Kidney (tissue), 14 donors: ENCODE data around the gene BNC2. TPM values are rescaled to one million over a fixed set of nuclear protein-coding genes. Genes with fewer than 3 reads are reported as not detected.

Source experiments
- DNase-seq, 5 donors: peaks; one replicate each; pipeline ENCODE4 v3.0.0-alpha.2; 2013 to 2020
- FAIRE-seq: peaks from 2 replicates; lab custom pipeline; 2012; peaks lifted over from hg19 to GRCh38; lab: Jason Lieb, UNC
- H3K27ac ChIP-seq, 2 donors: one replicate each; pipeline ENCODE4 v1.7.0; 2013; ENCODE audit warnings: low read depth in 2 of 2, low read length in 2 of 2, inconsistent platforms in 1 of 2
- H3K27me3 ChIP-seq: one replicate; pipeline ENCODE4 v1.7.1; 2013; ENCODE audit warnings: low read length, inconsistent platforms; ENCODE audit not compliant: control insufficient read depth, insufficient read depth
- H3K36me3 ChIP-seq, 3 donors: one replicate each; pipeline versions ENCODE4 v1.7.0 to v1.7.1; 2013; ENCODE audit warnings: low read length in 3 of 3, control low read depth in 1 of 3, inconsistent platforms in 1 of 3; ENCODE audit not compliant: insufficient read depth in 3 of 3, control insufficient read depth in 2 of 3
- H3K4me1 ChIP-seq, 3 donors: one replicate each; pipeline versions ENCODE4 v1.7.0 to v1.7.1; 2013; ENCODE audit warnings: low read length in 3 of 3, inconsistent platforms in 1 of 3, low read depth in 1 of 3; ENCODE audit not compliant: control insufficient read depth in 2 of 3, insufficient read depth in 2 of 3
- H3K4me3 ChIP-seq, 3 donors: one replicate each; pipeline versions ENCODE4 v1.7.0 to v1.8.1; 2013; ENCODE audit warnings: low read length in 3 of 3, control low read depth in 1 of 3, inconsistent platforms in 1 of 3
- H3K9ac ChIP-seq, 3 donors: one replicate each; pipeline versions ENCODE4 v1.7.0 to v1.7.1; 2013; ENCODE audit warnings: low read length in 3 of 3, control low read depth in 1 of 3, inconsistent platforms in 1 of 3
- H3K9me3 ChIP-seq, 3 donors: one replicate each; pipeline versions ENCODE4 v1.7.0 to v1.7.1; 2013; ENCODE audit warnings: low read length in 3 of 3, control low read depth in 1 of 3, inconsistent platforms in 1 of 3; ENCODE audit not compliant: control insufficient read depth in 2 of 3, insufficient read depth in 1 of 3
- intact Hi-C: fragments of 100-400 bp; cut with DNase I; formaldehyde crosslinking; loops from one replicate; pipeline ENCODE4 v1.11.1; 2022
- polyA plus RNA-seq: library from polyadenylated mRNA; stranded (reverse); fragments of 350-450 nt; fragmentation: Illumina TruSeq; extraction: RNeasy Lipid Tissue Mini Kit (QIAGEN cat#74804); gene quantifications from one replicate; pipeline ENCODE4 v1.2.3, GENCODE V29; 2014; ENCODE audit warnings: low read depth, low replicate concordance; ENCODE audit not compliant: insufficient read depth
- total RNA-seq: library from RNA; stranded (reverse); fragmentation: NEBNext Ultra II Directional; extraction: Animal tissue kit (Norgen Biotek cat#: 25700); gene quantifications from one replicate; pipeline ENCODE4 v1.2.1, GENCODE V29; 2021
- TF ChIP-seq, protein P1 (sequence below): IDR thresholded peaks from 3 replicates; pipeline ENCODE4 v1.5.1; 2012; ENCODE audit warnings: mild to moderate bottlenecking, moderate library complexity, borderline replicate concordance; ENCODE audit not compliant: insufficient read depth; ENCODE audit errors: extremely low read depth
- donor health status: control.
- donor health status: control.
- donor health status: control.
- donor health status: control.
- donor health status: control.
- donor health status: DM: yes; HTN: yes; CAD: no.
- donor health status: Normal renal cell carcinoma (clear cell type).

Gene BNC2
- total and polyA plus RNA-seq, 2 donors from 2014 or later = 5.4 to 37.9 TPM

GRCh38 chr9:16864649-16865434 is 5.6 kb downstream of the BNC2 start:
- Histone ChIP-seq H3K27ac (no peak overlapping the region), H3K4me3 (no peak overlapping the region), H3K27me3 (no peaks in the 10 kb centered on the region), H3K9me3 (no peaks in the 10 kb centered on the region), H3K4me1 (peaks cover 2 to 7% (median 6%) of the 10 kb centered on the region in 3 donors), H3K9ac (no peak overlapping the region), H3K36me3 (no peaks in the 10 kb centered on the region)
- DNase-seq = no peak
- intact Hi-C loops = no loop called here
- FAIRE-seq = no peak
- TF ChIP-seq, protein P1, sequence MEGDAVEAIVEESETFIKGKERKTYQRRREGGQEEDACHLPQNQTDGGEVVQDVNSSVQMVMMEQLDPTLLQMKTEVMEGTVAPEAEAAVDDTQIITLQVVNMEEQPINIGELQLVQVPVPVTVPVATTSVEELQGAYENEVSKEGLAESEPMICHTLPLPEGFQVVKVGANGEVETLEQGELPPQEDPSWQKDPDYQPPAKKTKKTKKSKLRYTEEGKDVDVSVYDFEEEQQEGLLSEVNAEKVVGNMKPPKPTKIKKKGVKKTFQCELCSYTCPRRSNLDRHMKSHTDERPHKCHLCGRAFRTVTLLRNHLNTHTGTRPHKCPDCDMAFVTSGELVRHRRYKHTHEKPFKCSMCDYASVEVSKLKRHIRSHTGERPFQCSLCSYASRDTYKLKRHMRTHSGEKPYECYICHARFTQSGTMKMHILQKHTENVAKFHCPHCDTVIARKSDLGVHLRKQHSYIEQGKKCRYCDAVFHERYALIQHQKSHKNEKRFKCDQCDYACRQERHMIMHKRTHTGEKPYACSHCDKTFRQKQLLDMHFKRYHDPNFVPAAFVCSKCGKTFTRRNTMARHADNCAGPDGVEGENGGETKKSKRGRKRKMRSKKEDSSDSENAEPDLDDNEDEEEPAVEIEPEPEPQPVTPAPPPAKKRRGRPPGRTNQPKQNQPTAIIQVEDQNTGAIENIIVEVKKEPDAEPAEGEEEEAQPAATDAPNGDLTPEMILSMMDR = no peak

- Histone ChIP-seq H3K27me3 (no peaks in the 10 kb centered on the region), H3K9ac (no peak overlapping the region), H3K4me3 (no peak overlapping the region), H3K27ac (no peak overlapping the region), H3K9me3 (no peaks in the 10 kb centered on the region), H3K4me1 (no peaks in the 10 kb centered on the region), H3K36me3 (no peaks in the 10 kb centered on the region)
- TF ChIP-seq, protein P1 = no peak
- intact Hi-C loops = no loop called here
- DNase-seq = peak in 2 of 5 donors; percentile 39 to 43
- no peak for FAIRE-seq
Observed at GRCh38 chr9:16848179-16848578, 22.3 kb downstream of the BNC2 start.

GRCh38 chr9:16846986-16847385 is 23.5 kb downstream of the BNC2 start:
- intact Hi-C loops = no loop called here
- FAIRE-seq (no peak), DNase-seq (no peak)
- Histone ChIP-seq H3K36me3 (no peaks in the 10 kb centered on the region), H3K4me3 (no peak overlapping the region), H3K9me3 (no peaks in the 10 kb centered on the region), H3K9ac (no peak overlapping the region), H3K27me3 (no peaks in the 10 kb centered on the region), H3K4me1 (no peaks in the 10 kb centered on the region), H3K27ac (no peak overlapping the region)
- TF ChIP-seq, protein P1 = no peak
